Ovary (tissue), 3 donors: ENCODE measurements around the gene SPA17.

Experiments used
- CTCF ChIP-seq, 3 donors: fragments of 450-650 bp in 2 of 3; fragments of 200-600 bp in 1 of 3; IDR thresholded peaks; one replicate each; pipeline versions ENCODE4 v1.5.1 to v1.8.0; 2016 to 2022; ENCODE audit warnings: antibody characterized with exemption in 3 of 3, mild to moderate bottlenecking in 1 of 3
- EP300 ChIP-seq: sonication (generic); formaldehyde crosslinking; IDR thresholded peaks from one replicate; pipeline ENCODE4 v1.6.1; 2017; ENCODE audit warnings: antibody characterized with exemption
- POLR2A ChIP-seq: fragments of 450-650 bp; IDR thresholded peaks from one replicate; pipeline ENCODE4 v1.6.1; 2017; ENCODE audit warnings: antibody characterized with exemption, mild to moderate bottlenecking, moderate library complexity
- donor health status: DM: no; HTN: no; CAD: no.

DNA sequence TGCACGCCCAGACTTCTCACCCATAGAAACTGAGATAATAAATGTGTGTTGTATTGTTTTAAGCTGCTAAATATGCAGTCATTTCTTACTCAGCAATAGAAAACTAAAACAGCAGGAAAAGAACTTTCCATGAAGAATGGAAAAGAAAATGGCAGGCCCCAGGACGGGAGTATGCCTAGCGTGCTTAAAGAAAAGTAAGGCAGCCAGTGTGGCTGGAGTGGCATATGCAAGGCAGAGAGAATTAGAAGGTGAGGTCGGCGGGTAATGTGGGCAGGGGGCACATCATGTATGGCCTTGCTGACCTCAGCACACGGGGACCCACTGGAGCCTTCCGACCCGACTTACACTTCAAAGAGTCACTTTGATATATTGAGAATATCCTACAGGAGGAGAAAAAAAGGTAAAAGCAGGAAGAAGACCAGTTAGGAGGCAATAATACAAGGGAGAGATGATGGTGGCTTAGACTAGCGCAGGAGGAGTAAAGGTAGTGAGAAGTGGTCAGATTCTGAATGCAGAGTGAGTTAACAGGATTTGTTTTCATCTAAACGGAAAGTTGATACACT is 30.6 kb upstream of the SPA17 start:
- TF ChIP-seq CTCF (IDR thresholded peaks at IDR 0.05) (no peak), POLR2A (no peak), EP300 (no peak)
